Loucy (cell line): ENCODE data around the gene MSANTD2.
A peak's percentile ranks its signal among the peaks of the same experiment; 100 is the strongest.

Experiments used
- H2AFZ ChIP-seq: fragments of 200-600 bp; sonication (generic); 2 replicates; pipeline ENCODE4 v1.6.0; 2016; ENCODE audit warnings: antibody characterized with exemption, mild to moderate bottlenecking, low read length, moderate library complexity
- H3F3A ChIP-seq: fragments of 200-600 bp; 2 replicates; pipeline ENCODE4 v1.6.0; 2016; ENCODE audit warnings: antibody characterized with exemption, low read depth, mild to moderate bottlenecking
- H3K27me3 ChIP-seq: fragments of 200-600 bp; sonication (generic); 2 replicates; pipeline ENCODE4 v1.6.1; 2014; ENCODE audit warnings: low read length, mild to moderate bottlenecking; ENCODE audit not compliant: insufficient read depth, poor library complexity, severe bottlenecking
- H3K36me3 ChIP-seq: fragments of 200-600 bp; sonication (generic); 2 replicates; pipeline ENCODE4 v1.6.1; 2016; ENCODE audit warnings: low read length; ENCODE audit not compliant: insufficient read depth
- H3K4me1 ChIP-seq: fragments of 200-600 bp; sonication (generic); 2 replicates; pipeline ENCODE4 v1.5.1; 2014; ENCODE audit warnings: low read length, mild to moderate bottlenecking; ENCODE audit not compliant: insufficient read depth, poor library complexity, severe bottlenecking
- H3K4me2 ChIP-seq: fragments of 200-600 bp; sonication (generic); 2 replicates; pipeline ENCODE4 v1.6.0; 2014; ENCODE audit warnings: antibody characterized with exemption, low read length, low read depth, mild to moderate bottlenecking; ENCODE audit not compliant: poor library complexity, severe bottlenecking
- H3K4me3 ChIP-seq: fragments of 200-600 bp; sonication (generic); 2 replicates; pipeline ENCODE4 v1.5.1; 2014; ENCODE audit warnings: low read length, mild to moderate bottlenecking, mixed read lengths; ENCODE audit not compliant: poor library complexity, severe bottlenecking
- H3K79me2 ChIP-seq: fragments of 200-600 bp; sonication (generic); 2 replicates; pipeline ENCODE4 v1.6.1; 2014; ENCODE audit warnings: low read length; ENCODE audit not compliant: insufficient read depth
- H3K9ac ChIP-seq: fragments of 200-600 bp; sonication (generic); 2 replicates; pipeline ENCODE4 v1.6.0; 2014; ENCODE audit warnings: mild to moderate bottlenecking, low read depth, low read length, moderate library complexity; ENCODE audit not compliant: poor library complexity, severe bottlenecking
- H3K9me2 ChIP-seq: fragments of 200-600 bp; sonication (generic); replicated peaks from 2 replicates; pipeline ENCODE4 v1.6.1; 2016; ENCODE audit warnings: low read depth, low read length, mixed read lengths
- H3K9me3 ChIP-seq: fragments of 200-600 bp; sonication (generic); 2 replicates; pipeline ENCODE4 v1.6.1; 2014; ENCODE audit warnings: mild to moderate bottlenecking, antibody characterized with exemption, low read length, low read depth; ENCODE audit not compliant: insufficient read depth
- H4K20me1 ChIP-seq: fragments of 200-600 bp; sonication (generic); 2 replicates; pipeline ENCODE4 v1.6.0; 2014; ENCODE audit warnings: antibody characterized with exemption, low read length, mild to moderate bottlenecking; ENCODE audit not compliant: insufficient read depth, poor library complexity, severe bottlenecking
- EZH2phosphoT487 ChIP-seq: fragments of 200-600 bp; IDR thresholded peaks from 2 replicates; pipeline ENCODE4 v1.6.1; 2018; ENCODE audit warnings: antibody characterized with exemption, mild to moderate bottlenecking, moderate library complexity, borderline replicate concordance
- TF ChIP-seq, protein P1 (sequence below): fragments of 200-600 bp; sonication (generic); conservative IDR thresholded peaks from 2 replicates; pipeline ENCODE4 v1.5.1; 2014; ENCODE audit warnings: mild to moderate bottlenecking, antibody characterized with exemption, low read length

The MSANTD2 gene

DNA sequence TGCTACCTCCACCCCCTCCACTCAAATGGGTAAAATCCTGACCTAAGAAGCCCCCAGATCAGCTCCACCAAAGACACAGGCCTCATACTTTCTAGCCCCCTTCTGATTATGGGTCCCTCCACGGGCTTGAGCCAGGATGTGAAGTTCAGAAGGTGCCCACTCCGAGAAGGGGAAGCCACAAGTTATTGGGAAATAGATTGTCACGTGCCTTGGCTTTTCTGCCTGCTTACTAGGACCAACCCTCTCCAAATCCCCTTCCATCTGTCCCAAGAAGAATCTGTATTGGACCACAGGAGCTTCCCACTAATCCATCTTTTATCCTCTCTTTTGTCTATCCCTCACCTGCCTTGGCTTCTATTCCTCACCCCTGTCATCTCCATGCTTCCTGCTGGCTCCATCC lies 63.5 kb downstream of the MSANTD2 start:
- no peaks in the 10 kb centered on the region for H3K79me2 ChIP-seq
- H3K4me2 ChIP-seq = no peak overlapping the region
- peaks cover 37% of the 10 kb centered on the region for H3K4me1 ChIP-seq
- peaks cover 3% of the 10 kb centered on the region for H4K20me1 ChIP-seq
- no peak for TF ChIP-seq EZH2phosphoT487
- TF ChIP-seq, protein P1, sequence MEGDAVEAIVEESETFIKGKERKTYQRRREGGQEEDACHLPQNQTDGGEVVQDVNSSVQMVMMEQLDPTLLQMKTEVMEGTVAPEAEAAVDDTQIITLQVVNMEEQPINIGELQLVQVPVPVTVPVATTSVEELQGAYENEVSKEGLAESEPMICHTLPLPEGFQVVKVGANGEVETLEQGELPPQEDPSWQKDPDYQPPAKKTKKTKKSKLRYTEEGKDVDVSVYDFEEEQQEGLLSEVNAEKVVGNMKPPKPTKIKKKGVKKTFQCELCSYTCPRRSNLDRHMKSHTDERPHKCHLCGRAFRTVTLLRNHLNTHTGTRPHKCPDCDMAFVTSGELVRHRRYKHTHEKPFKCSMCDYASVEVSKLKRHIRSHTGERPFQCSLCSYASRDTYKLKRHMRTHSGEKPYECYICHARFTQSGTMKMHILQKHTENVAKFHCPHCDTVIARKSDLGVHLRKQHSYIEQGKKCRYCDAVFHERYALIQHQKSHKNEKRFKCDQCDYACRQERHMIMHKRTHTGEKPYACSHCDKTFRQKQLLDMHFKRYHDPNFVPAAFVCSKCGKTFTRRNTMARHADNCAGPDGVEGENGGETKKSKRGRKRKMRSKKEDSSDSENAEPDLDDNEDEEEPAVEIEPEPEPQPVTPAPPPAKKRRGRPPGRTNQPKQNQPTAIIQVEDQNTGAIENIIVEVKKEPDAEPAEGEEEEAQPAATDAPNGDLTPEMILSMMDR = no peak
- no peaks in the 10 kb centered on the region for H3K9me2 ChIP-seq
- H3F3A ChIP-seq = no peaks in the 10 kb centered on the region
- H3K9ac ChIP-seq = no peak overlapping the region
- no peak overlapping the region for H2AFZ ChIP-seq
- no peaks in the 10 kb centered on the region for H3K9me3 ChIP-seq
- no peak overlapping the region for H3K4me3 ChIP-seq
- H3K36me3 ChIP-seq = no peaks in the 10 kb centered on the region
- H3K27me3 ChIP-seq = no peaks in the 10 kb centered on the region

DNA sequence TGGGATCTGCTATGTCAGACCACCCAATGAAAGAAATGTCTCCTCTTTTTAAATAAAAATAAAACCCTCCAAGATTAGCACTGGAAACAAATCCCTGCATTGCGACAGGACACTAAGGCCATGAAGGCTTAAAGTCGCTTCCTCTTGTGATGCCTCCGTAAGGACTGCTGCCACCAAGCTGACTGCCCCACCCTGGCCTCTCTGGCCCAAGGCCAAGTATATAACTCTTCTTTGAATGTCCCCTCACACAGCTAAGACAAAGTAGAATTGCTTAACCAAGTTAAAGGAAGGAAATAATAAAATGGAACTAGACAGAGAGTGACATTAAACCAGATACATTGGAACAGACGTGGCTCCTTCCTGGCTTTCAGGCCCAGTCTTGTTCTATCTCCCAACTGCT lies 68.0 kb downstream of the MSANTD2 start:
- peak overlapping the region; percentile 41; the same call in 1 of the 2 replicates for H2AFZ ChIP-seq
- H3K9me2 ChIP-seq = no peaks in the 10 kb centered on the region
- H3K79me2 ChIP-seq = no peaks in the 10 kb centered on the region
- no peaks in the 10 kb centered on the region for H3K9me3 ChIP-seq
- no peak for TF ChIP-seq EZH2phosphoT487
- TF ChIP-seq, protein P1 = no peak
- H3K4me2 ChIP-seq = peak overlapping the region; percentile 43
- peaks cover 23% of the 10 kb centered on the region for H3K4me1 ChIP-seq
- H3K4me3 ChIP-seq = peak overlapping the region; percentile 5
- H3F3A ChIP-seq = no peaks in the 10 kb centered on the region
- no peaks in the 10 kb centered on the region for H3K27me3 ChIP-seq
- no peak overlapping the region for H3K9ac ChIP-seq
- H3K36me3 ChIP-seq = no peaks in the 10 kb centered on the region
- no peaks in the 10 kb centered on the region for H4K20me1 ChIP-seq

- Histone ChIP-seq H3K9me2 (no peaks in the 10 kb centered on the region), H3K4me3 (no peak overlapping the region), H3K9me3 (no peaks in the 10 kb centered on the region), H3K36me3 (no peaks in the 10 kb centered on the region), H3F3A (no peaks in the 10 kb centered on the region), H3K4me2 (no peak overlapping the region), H2AFZ (no peak overlapping the region), H3K79me2 (no peaks in the 10 kb centered on the region), H4K20me1 (no peaks in the 10 kb centered on the region), H3K27me3 (no peaks in the 10 kb centered on the region), H3K4me1 (peaks cover 38% of the 10 kb centered on the region), H3K9ac (no peak overlapping the region)
- TF ChIP-seq, protein P1 = no peak
- TF ChIP-seq EZH2phosphoT487 = no peak
Measured at GRCh38 chr11:124729571-124729970, 70.6 kb downstream of the MSANTD2 start.
